ENCODE results near the gene TRHDE. TPM values are rescaled to one million over a fixed set of nuclear protein-coding genes. Genes with fewer than 3 reads are reported as not detected.

TRHDE gene
- total RNA-seq, 2 donors from 2014 or later, result 3.9 to 5.7 TPM

- intact Hi-C loops (cut with DNase I, micrococcal nuclease), result no loop called here
- ATAC-seq, result no peak
Observed at GRCh38 chr12:72380441-72380840, 108.3 kb downstream of the TRHDE start.

GRCh38 chr12:72388322-72388721 is 116.2 kb downstream of the TRHDE start:
- intact Hi-C loops (cut with DNase I, micrococcal nuclease), result no loop called here
- no peak for ATAC-seq
- DNase-seq, result no peak

More at GRCh38 chr12:72380441-72380840, 108.3 kb downstream of the TRHDE start:
- no peak for DNase-seq

GRCh38 chr12:72390146-72390545 is 118.0 kb downstream of the TRHDE start:
- no peak for ATAC-seq
- intact Hi-C loops (cut with DNase I, micrococcal nuclease), result no loop called here
- DNase-seq, result no peak

GRCh38 chr12:72406111-72406510 is 133.9 kb downstream of the TRHDE start:
- DNase-seq, result no peak
- no peak for ATAC-seq
- intact Hi-C loops (cut with DNase I, micrococcal nuclease), result no loop called here

GRCh38 chr12:72432037-72432604 is 160.0 kb downstream of the TRHDE start:
- intact Hi-C loops (cut with DNase I, micrococcal nuclease), result no loop called here
- peak; percentile 28 to 49 for DNase-seq
- peak; percentile 95 for ATAC-seq

GRCh38 chr12:72433298-72433697 is 161.1 kb downstream of the TRHDE start:
- intact Hi-C loops (cut with DNase I, micrococcal nuclease), result no loop called here
- ATAC-seq (peak; percentile 81), DNase-seq (peak; percentile 23 to 26)

GRCh38 chr12:72434999-72435398 is 162.8 kb downstream of the TRHDE start:
- ATAC-seq (no peak), DNase-seq (no peak)
- intact Hi-C loops (cut with DNase I, micrococcal nuclease), result no loop called here

GRCh38 chr12:72442217-72442616 is 170.0 kb downstream of the TRHDE start:
- no peak for DNase-seq
- intact Hi-C loops (cut with DNase I, micrococcal nuclease), result no loop called here
- ATAC-seq, result no peak

- DNase-seq (no peak), ATAC-seq (no peak)
- intact Hi-C loops (cut with DNase I, micrococcal nuclease), result no loop called here
Observed at GRCh38 chr12:72444125-72444524, 172.0 kb downstream of the TRHDE start.

- intact Hi-C loops (cut with DNase I, micrococcal nuclease), result no loop called here
- ATAC-seq (no peak), DNase-seq (no peak)
Observed at GRCh38 chr12:72444566-72444965, 172.4 kb downstream of the TRHDE start.

GRCh38 chr12:72448089-72448488 is 175.9 kb downstream of the TRHDE start:
- intact Hi-C loops (cut with DNase I, micrococcal nuclease), result no loop called here
- DNase-seq, result no peak
- no peak for ATAC-seq

- DNase-seq, result no peak
- no peak for ATAC-seq
- intact Hi-C loops (cut with DNase I, micrococcal nuclease), result no loop called here
Observed at GRCh38 chr12:72448805-72449204, 176.6 kb downstream of the TRHDE start.

GRCh38 chr12:72453066-72453465 is 180.9 kb downstream of the TRHDE start:
- intact Hi-C loops (cut with DNase I, micrococcal nuclease), result no loop called here
- no peak for DNase-seq
- ATAC-seq, result no peak

- intact Hi-C loops (cut with DNase I, micrococcal nuclease), result no loop called here
- ATAC-seq, result no peak
- DNase-seq, result no peak
Observed at GRCh38 chr12:72453550-72453949, 181.4 kb downstream of the TRHDE start.

GRCh38 chr12:72464471-72464870 is 192.3 kb downstream of the TRHDE start:
- intact Hi-C loops (cut with DNase I, micrococcal nuclease), result no loop called here
- no peak for ATAC-seq
- DNase-seq, result no peak

- ATAC-seq (no peak), DNase-seq (no peak)
- intact Hi-C loops (cut with DNase I, micrococcal nuclease), result no loop called here
Observed at GRCh38 chr12:72465155-72465554, 193.0 kb downstream of the TRHDE start.

GRCh38 chr12:72465940-72466630 is 193.9 kb downstream of the TRHDE start:
- no peak for DNase-seq
- intact Hi-C loops (cut with DNase I, micrococcal nuclease), result no loop called here
- no peak for ATAC-seq

GRCh38 chr12:72467985-72468384 is 195.8 kb downstream of the TRHDE start:
- DNase-seq (no peak), ATAC-seq (no peak)
- intact Hi-C loops (cut with DNase I, micrococcal nuclease), result no loop called here

- no peak for ATAC-seq
- DNase-seq, result no peak
- intact Hi-C loops (cut with DNase I, micrococcal nuclease), result no loop called here
Observed at GRCh38 chr12:72468505-72468904, 196.3 kb downstream of the TRHDE start.

- no peak for DNase-seq
- no peak for ATAC-seq
- intact Hi-C loops (cut with DNase I, micrococcal nuclease), result no loop called here
Observed at GRCh38 chr12:72471806-72472205, 199.6 kb downstream of the TRHDE start.

- DNase-seq, result no peak
- intact Hi-C loops (cut with DNase I, micrococcal nuclease), result no loop called here
- ATAC-seq, result no peak
Observed at GRCh38 chr12:72472350-72472749, 200.2 kb downstream of the TRHDE start.
